Measurements from ENCODE around the gene SEPTIN11.
"Not testable (repeated sequence)": the region's sequence is repeated elsewhere in the genome, so short reads cannot be mapped to it uniquely, and the experiment has no call there.

Gene SEPTIN11

DNA sequence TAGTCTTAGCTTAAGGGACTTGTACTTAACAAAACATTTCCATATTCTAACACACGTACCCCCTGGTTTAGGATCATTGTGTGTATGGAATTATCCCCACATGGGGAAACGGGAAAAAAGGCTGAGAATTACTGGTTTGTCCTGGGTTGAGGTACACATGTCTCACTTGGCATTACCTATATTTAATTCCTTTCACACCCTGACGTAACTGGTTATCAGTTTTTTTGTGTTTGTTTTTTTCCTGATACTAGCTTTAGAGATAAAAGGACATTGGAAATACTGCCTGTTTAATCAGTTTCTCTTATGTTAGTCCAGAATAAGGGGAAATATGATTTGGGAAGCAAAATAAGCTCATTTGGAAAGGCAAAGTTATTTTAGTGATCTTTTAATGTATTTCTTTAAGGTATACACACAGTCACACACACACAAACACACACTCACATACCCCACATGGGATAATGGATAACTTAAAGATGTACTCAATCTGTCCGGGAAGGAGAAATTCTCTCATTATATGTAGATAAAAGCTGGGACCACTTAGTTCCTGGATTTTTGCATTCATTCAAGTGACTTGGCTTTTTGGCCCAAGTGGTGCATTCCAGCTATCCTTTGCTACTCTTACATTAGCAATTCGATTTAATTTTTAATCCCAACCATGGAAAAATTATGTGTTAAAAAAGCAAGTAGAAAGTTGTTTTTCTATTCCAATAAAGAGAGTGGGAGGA, 13.0 kb downstream of the SEPTIN11 start:
- Histone ChIP-seq H3K9ac (ENCODE audit: low read depth, low read length) (no peak overlapping the region), H3K9me3 (ENCODE audit: control insufficient read depth, insufficient read depth, low read length) (no peaks in the 10 kb centered on the region), H3K36me3 (ENCODE audit: insufficient read depth, low read length) (peaks cover 3% of the 10 kb centered on the region; the same call in 1 of the 2 replicates), H3K4me1 (ENCODE audit: insufficient read depth, low read length) (peaks cover 4% of the 10 kb centered on the region; the same call in 1 of the 2 replicates)

DNA sequence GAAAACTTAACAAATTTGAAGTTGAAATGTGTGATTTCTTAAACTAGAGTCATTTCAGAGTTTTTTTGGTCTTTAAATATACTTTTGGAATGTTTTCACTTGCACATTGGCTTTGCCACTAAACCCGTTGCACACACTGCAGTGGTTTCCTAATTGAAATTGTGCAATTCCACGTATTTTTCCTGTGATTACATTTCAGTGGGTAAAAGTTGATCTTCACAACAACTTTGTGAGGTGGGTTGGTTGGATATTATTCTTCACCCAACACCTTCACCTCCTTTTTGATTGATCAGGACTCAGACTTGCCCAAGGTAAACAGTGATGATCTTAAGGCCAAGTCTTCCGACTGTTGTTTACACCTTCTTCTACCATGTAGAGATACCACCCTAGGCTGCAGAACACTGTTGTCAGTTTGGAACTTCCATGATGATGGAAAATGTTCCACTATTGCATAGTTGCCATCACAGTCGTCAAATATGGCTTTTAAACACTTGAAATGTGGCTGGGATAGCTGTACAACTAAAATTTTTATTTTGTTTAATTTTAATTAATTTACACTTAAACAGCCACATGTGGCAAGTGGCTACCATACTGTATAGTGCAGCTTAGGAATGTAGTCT, 13.7 kb downstream of the SEPTIN11 start:
- H3K36me3 ChIP-seq (ENCODE audit: insufficient read depth, low read length), result peaks cover 3% of the 10 kb centered on the region; the same call in 1 of the 2 replicates
- no peaks in the 10 kb centered on the region for H3K9me3 ChIP-seq (ENCODE audit: control insufficient read depth, insufficient read depth, low read length)
- peaks cover 4% of the 10 kb centered on the region; the same call in 1 of the 2 replicates for H3K4me1 ChIP-seq (ENCODE audit: insufficient read depth, low read length)
- no peak overlapping the region for H3K9ac ChIP-seq (ENCODE audit: low read depth, low read length)

DNA sequence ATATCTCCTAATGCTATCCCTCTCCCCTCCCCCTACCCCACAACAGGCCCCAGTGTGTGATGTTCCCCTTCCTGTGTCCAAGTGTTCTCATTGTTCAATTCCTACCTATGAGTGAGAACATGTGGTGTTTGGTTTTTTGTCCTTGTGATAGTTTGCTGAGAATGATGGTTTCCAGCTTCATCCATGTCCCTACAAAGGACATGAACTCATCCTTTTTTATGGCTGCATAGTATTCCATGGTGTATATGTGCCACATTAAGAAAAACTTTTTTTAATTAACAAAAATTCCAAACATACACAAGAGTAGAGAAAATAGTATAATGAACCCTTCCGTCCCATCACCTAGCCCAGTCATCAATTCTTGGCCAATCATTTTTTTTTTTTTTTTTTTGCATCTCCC, 14.4 kb downstream of the SEPTIN11 start:
- not testable (repeated sequence) for H3K4me1 ChIP-seq (ENCODE audit: insufficient read depth, low read length); H3K36me3 ChIP-seq (ENCODE audit: insufficient read depth, low read length); H3K9me3 ChIP-seq (ENCODE audit: control insufficient read depth, insufficient read depth, low read length)

DNA sequence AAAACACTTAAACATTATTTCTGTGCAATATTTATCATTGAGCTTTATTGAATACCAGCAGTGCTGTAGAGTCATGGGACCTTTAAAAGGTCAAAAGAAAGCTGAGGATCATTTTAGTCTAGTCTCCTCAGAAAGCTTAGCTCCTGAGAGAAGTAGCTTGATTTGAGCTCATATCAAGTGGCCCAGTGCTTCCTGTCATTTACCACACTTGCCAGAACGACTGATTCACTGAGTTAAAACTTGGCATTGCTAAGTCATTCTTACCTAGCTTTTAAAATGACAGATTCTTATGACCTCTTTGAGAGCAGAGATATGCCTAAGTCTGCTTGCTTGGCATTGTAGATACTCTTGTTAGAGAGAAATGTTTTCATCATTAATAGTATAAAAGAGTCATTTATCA, 15.2 kb downstream of the SEPTIN11 start:
- Histone ChIP-seq H3K9me3 (ENCODE audit: control insufficient read depth, insufficient read depth, low read length) (no peaks in the 10 kb centered on the region), H3K9ac (ENCODE audit: low read depth, low read length) (no peak overlapping the region)

More for the DNA sequence above, 14.4 kb downstream of the SEPTIN11 start:
- not testable (repeated sequence) for H3K9ac ChIP-seq (ENCODE audit: low read depth, low read length)

DNA sequence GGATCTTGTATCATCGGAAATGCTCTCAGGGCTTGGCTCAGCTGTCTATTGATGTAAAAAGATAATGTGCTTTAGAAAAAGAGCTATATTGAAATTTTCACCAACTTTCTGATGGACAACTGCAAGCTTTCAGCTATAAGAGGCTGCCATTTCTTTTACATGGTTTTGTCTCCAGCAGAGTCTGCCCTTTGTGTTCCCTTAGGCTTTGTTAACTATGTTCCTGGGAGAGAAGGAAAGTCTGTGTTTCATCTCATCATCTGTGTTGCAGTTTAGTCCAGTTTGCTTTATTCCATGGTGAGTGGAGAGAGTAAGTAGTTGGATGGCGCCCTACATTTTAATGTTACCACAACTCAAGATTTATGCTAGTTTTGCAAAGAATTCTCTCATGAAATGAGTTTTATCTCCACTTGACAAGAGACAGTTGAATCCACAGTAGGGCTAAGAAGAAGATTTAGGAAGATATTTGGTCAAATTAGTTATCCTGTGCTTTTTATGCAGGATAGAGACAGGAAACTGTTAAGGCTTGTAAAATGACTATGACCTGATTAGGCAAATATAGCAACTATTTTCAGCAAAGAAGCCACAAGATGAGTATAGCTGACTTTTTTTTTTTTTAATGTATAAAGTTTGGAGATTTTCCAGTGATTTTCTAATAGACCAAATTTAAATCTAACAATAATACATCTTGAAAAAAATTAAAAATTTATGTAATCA, 16.5 kb downstream of the SEPTIN11 start:
- Histone ChIP-seq H3K9ac (ENCODE audit: low read depth, low read length) (no peak overlapping the region), H3K36me3 (ENCODE audit: insufficient read depth, low read length) (no peaks in the 10 kb centered on the region), H3K4me1 (ENCODE audit: insufficient read depth, low read length) (peaks cover 7% of the 10 kb centered on the region), H3K9me3 (ENCODE audit: control insufficient read depth, insufficient read depth, low read length) (no peaks in the 10 kb centered on the region)

More for the DNA sequence above, 15.2 kb downstream of the SEPTIN11 start:
- peaks cover 4% of the 10 kb centered on the region for H3K4me1 ChIP-seq (ENCODE audit: insufficient read depth, low read length)
- peaks cover 3% of the 10 kb centered on the region; the same call in 1 of the 2 replicates for H3K36me3 ChIP-seq (ENCODE audit: insufficient read depth, low read length)

DNA sequence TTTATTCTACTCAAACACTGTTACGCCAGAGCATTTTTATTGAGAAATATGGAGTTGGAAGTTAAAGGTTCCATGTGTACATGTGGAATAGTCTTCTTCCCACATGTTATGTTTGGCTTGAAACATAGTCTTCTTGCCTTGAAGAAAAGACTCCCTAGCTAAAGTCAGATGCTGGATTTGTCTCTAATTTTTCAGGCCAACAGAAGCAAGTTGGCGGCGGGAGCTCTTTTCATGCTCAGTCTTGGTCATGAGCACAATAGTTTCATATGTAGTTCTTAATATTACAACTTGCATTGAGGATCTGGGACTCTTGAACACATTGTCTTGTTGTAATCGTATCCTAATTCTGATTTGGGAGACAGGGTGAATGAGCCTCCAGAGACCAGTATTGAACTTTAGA, 19.4 kb downstream of the SEPTIN11 start:
- H3K9ac ChIP-seq (ENCODE audit: low read depth, low read length), result no peak overlapping the region
- no peaks in the 10 kb centered on the region for H3K9me3 ChIP-seq (ENCODE audit: control insufficient read depth, insufficient read depth, low read length)
- no peaks in the 10 kb centered on the region for H3K36me3 ChIP-seq (ENCODE audit: insufficient read depth, low read length)
- peaks cover 7% of the 10 kb centered on the region for H3K4me1 ChIP-seq (ENCODE audit: insufficient read depth, low read length)

DNA sequence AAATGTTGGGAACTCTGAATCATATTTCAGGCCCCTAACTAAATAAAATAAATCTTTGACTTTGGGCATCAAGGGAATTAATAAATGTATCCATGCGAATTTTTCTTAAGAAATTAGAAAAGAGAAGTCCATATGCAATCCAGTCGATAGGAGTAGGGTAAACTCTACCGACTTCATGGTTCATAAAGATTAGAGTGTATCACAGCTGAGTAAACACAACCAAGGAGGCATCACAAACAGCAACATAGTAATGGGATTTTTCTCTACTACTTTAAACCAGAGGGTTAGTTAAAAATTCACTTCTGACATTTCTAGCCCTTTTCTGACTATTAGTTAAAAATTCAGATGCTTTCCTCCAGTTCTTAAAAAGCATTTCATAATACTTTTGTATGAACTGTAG, 19.9 kb downstream of the SEPTIN11 start:
- Histone ChIP-seq H3K9me3 (ENCODE audit: control insufficient read depth, insufficient read depth, low read length) (no peaks in the 10 kb centered on the region), H3K9ac (ENCODE audit: low read depth, low read length) (no peak overlapping the region), H3K4me1 (ENCODE audit: insufficient read depth, low read length) (peaks cover 7% of the 10 kb centered on the region), H3K36me3 (ENCODE audit: insufficient read depth, low read length) (no peaks in the 10 kb centered on the region)

DNA sequence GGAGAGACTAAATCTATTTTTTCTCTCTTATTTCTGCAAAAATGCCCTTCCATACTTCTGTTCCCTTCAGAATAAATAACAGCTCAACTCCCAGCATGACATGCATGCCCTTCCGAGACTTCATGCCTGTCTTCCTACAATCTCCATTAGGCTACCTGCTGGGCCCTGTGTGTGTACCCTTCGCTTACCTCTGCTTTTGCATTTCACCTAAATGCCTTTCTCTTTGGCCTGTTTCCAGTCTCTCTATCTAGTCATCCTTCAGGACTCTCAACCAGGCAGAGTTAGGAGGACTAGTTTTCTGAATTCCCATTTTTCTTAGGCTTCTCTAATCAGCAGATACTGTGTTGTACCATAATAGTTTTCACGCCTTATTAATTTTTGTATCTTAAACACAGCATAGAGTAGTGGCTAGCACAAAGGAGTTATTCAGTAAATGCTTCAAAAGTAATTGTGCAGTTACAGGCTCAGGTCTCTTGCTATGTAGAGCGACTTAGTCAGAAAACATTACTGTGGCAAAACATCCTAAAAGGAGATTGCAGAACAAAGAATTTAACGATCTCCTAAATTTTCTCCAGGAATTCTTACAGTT, 20.5 kb downstream of the SEPTIN11 start:
- peaks cover 7% of the 10 kb centered on the region for H3K4me1 ChIP-seq (ENCODE audit: insufficient read depth, low read length)
- H3K9me3 ChIP-seq (ENCODE audit: control insufficient read depth, insufficient read depth, low read length), result no peaks in the 10 kb centered on the region
- no peaks in the 10 kb centered on the region for H3K36me3 ChIP-seq (ENCODE audit: insufficient read depth, low read length)
- H3K9ac ChIP-seq (ENCODE audit: low read depth, low read length), result no peak overlapping the region

DNA sequence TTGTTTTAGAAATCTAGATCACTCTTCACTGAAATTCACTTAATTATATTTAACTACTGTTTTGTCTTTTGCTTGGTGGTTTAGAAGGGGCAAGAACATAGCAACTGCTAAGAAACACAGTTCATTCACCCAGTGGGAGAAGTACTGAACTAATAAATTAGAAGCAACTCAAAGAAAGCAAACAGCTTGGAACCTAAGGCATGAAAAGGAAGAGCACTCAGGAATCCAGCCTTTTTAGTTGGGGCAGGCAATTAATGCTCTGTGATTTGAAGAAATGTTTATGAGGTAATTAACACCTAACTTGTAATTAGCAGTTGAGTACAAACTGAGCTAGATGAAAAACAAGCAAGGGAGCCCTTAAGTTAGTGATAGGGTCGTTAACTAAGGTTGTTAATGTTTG, 22.8 kb downstream of the SEPTIN11 start:
- peaks cover 7% of the 10 kb centered on the region; the same call in 1 of the 2 replicates for H3K4me1 ChIP-seq (ENCODE audit: insufficient read depth, low read length)
- no peak overlapping the region for H3K9ac ChIP-seq (ENCODE audit: low read depth, low read length)
- H3K36me3 ChIP-seq (ENCODE audit: insufficient read depth, low read length), result no peaks in the 10 kb centered on the region
- no peaks in the 10 kb centered on the region for H3K9me3 ChIP-seq (ENCODE audit: control insufficient read depth, insufficient read depth, low read length)

DNA sequence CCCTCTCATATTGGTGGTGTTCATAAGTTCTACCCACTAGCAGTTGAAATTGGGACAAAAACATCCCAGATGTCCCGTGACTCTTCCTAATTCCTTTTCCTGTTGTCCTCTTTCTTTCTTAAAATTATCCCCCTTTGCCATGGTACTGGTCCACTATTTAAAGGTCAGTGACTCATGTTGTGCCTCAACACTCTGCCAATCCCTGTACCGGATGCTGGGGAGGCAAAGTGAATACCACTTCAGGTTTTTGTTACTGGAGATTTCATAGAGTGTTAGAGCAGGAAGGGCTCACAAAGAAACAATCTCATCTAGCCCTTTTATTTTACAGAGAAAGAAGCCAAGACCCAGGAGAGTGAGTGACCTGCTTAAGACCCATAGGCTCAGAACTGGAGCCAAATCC, 24.6 kb downstream of the SEPTIN11 start:
- H3K4me1 ChIP-seq (ENCODE audit: insufficient read depth, low read length), result peaks cover 7% of the 10 kb centered on the region; the same call in 1 of the 2 replicates

DNA sequence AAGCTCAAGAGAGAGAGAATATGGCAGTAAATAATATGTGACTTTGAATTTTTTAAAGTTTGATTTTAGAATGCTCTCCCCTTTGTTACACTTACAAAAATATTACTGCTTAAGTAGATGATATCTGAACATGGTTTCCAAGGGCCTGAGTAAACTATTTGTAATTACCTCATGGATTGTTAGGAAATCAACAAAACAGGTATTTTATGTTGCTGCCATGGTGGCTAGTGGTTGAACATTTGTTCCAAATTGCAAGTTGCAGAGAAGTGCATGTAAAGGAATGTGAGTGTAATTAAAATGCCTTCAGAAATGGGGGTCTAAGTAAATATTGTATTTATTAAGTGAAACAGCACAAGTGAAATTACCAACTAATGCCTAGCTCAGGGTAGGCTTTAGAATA, 27.6 kb downstream of the SEPTIN11 start:
- Histone ChIP-seq H3K36me3 (ENCODE audit: insufficient read depth, low read length) (no peaks in the 10 kb centered on the region), H3K4me1 (ENCODE audit: insufficient read depth, low read length) (peaks cover 9% of the 10 kb centered on the region; the same call in 1 of the 2 replicates), H3K9me3 (ENCODE audit: control insufficient read depth, insufficient read depth, low read length) (no peaks in the 10 kb centered on the region), H3K9ac (ENCODE audit: low read depth, low read length) (no peak overlapping the region)

More for the DNA sequence above, 24.6 kb downstream of the SEPTIN11 start:
- Histone ChIP-seq H3K36me3 (ENCODE audit: insufficient read depth, low read length) (no peaks in the 10 kb centered on the region), H3K9me3 (ENCODE audit: control insufficient read depth, insufficient read depth, low read length) (no peaks in the 10 kb centered on the region), H3K9ac (ENCODE audit: low read depth, low read length) (no peak overlapping the region)

DNA sequence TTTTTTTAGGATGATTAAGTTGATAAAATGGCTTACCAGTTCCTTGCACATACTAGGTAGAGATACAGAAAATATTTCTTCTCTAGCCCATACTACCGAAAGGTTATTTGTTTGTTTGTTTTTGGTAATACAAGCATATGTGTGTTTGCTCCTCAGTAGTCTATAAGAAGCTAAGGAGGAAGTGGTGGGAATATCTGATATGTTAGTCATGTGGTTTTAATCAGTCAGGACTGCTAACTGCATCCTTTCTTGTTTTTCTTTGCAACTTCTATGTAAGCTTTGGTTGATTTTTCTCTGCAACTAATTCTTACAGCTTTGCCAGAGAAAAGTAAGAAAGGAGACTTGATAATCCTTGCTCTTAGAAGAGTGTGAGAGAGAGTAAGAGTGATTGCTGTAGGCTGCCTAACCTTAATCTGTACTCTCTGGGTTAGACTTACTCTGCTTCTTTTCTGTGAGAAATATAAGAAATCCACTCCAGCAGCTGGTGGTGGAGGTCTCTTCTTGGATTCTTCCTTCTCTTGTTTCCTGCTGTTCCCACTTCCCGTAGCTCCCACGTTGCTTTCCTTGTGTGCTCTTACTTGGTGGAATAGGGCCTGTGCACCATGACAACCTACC, 28.3 kb downstream of the SEPTIN11 start:
- no peaks in the 10 kb centered on the region for H3K36me3 ChIP-seq (ENCODE audit: insufficient read depth, low read length)
- peaks cover 9% of the 10 kb centered on the region; the same call in 1 of the 2 replicates for H3K4me1 ChIP-seq (ENCODE audit: insufficient read depth, low read length)
- H3K9ac ChIP-seq (ENCODE audit: low read depth, low read length), result no peak overlapping the region

DNA sequence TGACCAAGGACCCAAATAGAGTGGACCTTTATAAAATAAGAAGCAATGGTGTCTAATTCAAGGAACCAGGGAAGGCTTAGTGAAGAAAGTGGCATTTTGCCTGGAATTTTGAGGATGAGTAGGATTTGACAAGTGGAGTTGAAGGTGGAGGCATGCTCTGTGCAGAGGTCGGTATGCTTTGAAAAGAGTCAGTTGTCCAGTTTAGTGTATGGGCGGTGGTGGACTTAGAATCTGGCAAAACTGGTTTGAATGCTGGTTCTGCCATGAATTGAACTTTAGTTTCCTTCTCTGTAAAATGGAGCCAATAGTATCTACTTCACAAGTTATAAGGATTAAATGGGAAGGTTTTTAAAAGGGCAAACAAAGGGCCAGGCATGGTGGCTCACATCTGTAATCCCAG, 29.7 kb downstream of the SEPTIN11 start:
- no peaks in the 10 kb centered on the region for H3K36me3 ChIP-seq (ENCODE audit: insufficient read depth, low read length)
- peaks cover 19% of the 10 kb centered on the region for H3K4me1 ChIP-seq (ENCODE audit: insufficient read depth, low read length)
- no peaks in the 10 kb centered on the region for H3K9me3 ChIP-seq (ENCODE audit: control insufficient read depth, insufficient read depth, low read length)
- no peak overlapping the region for H3K9ac ChIP-seq (ENCODE audit: low read depth, low read length)

More for the DNA sequence above, 28.3 kb downstream of the SEPTIN11 start:
- no peaks in the 10 kb centered on the region for H3K9me3 ChIP-seq (ENCODE audit: control insufficient read depth, insufficient read depth, low read length)

DNA sequence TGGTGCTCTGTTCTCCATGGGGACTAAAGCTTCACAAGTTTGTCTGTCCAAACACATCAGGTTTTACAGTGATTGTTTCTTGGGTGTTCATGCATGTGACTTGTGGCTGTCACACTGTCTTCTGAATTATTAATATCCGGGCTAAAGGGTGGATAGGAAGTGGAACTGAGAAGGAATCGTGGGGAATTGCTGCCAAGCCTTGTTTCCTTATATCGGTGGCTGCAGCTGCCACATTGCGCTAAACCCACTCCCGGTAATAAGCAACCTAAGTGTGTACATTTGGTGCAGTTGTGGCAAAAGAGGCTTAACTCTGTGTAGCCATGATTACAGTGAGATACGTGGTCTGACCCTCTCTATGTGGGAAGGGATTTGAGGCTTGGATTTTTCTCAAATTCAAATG, 30.7 kb downstream of the SEPTIN11 start:
- Histone ChIP-seq H3K9ac (ENCODE audit: low read depth, low read length) (no peak overlapping the region), H3K36me3 (ENCODE audit: insufficient read depth, low read length) (no peaks in the 10 kb centered on the region), H3K9me3 (ENCODE audit: control insufficient read depth, insufficient read depth, low read length) (no peaks in the 10 kb centered on the region), H3K4me1 (ENCODE audit: insufficient read depth, low read length) (peaks cover 28% of the 10 kb centered on the region)

Measured in ES-I3 (cell line).